ENCODE results near the gene SMAD3. TPM values are rescaled to one million over a fixed set of nuclear protein-coding genes. Genes with fewer than 3 reads are reported as not detected.

SMAD3 gene
- total and polyA plus RNA-seq, 2 of the 8 experiments (the other 6 are each of a cell fraction or from before 2014, with no cell fraction given), result 10.1 to 12.4 TPM

- no peak overlapping the region for H2BK5ac ChIP-seq (ENCODE audit: low read depth, low read length)
- no peak overlapping the region for H3K4ac ChIP-seq (replicated peaks; ENCODE audit: insufficient read length, low read depth, low read length)
- ChIA-PET POLR2A (ENCODE audit: partially characterized antibody) (interaction anchor here (1.0 kb wide), 1 partner anchor 19 kb away, joined by 3 read pairs; the partner anchor contains the start of gene SMAD3), CTCF (ENCODE audit: partially characterized antibody) (interaction anchor here (0.6 to 1.0 kb wide), 2 partner anchors 14 to 88 kb away, joined by 3 read pairs; no protein-coding TSS in a partner anchor)
- H3K23me2 ChIP-seq (ENCODE audit: low read depth, low read length), result no peaks in the 10 kb centered on the region
- no peak overlapping the region for H2BK120ac ChIP-seq (replicated peaks; ENCODE audit: low read depth, low read length)
- 89% methylated on average over 7 of the region's 7 CpGs; no CpG with 5 or more reads in 1 of the 2 experiments for WGBS, 2 experiments (ENCODE audit: extremely low coverage in 1 of 2, insufficient coverage in 1 of 2, insufficient read length in 1 of 2, insufficient replicate concordance in 2 of 2, low coverage in 1 of 2, low lambda C conversion rate in 2 of 2, missing lambda C conversion rate in 1 of 2)
- H3K9me3 ChIP-seq (ENCODE audit: insufficient read depth in 2 of 2, low read depth in 1 of 2, low read length in 1 of 2), result no peaks in the 10 kb centered on the region
- peaks cover 0 to 7% (median 2%) of the 10 kb centered on the region in 4 experiments for H3K4me1 ChIP-seq (replicated peaks in 1 of 4; ENCODE audit: control insufficient read depth in 3 of 4, insufficient read depth in 4 of 4, low read length in 3 of 4)
- no peak overlapping the region for H2BK15ac ChIP-seq (ENCODE audit: low read length)
- TF ChIP-seq KDM1A (IDR thresholded peaks at IDR 0.05; ENCODE audit: borderline replicate concordance, low read length), result no peak
- no peak for TF ChIP-seq RBBP5 (IDR thresholded peaks at IDR 0.05; ENCODE audit: borderline replicate concordance, low read depth, low read length)
- TF ChIP-seq USF2 (IDR thresholded peaks at IDR 0.05; ENCODE audit: low read length), result no peak
- no peak for TF ChIP-seq POU5F1 (IDR thresholded peaks at IDR 0.05; ENCODE audit: low read depth, low read length)
- H2AK5ac ChIP-seq (ENCODE audit: low read depth, low read length), result no peak overlapping the region
- H3K27ac ChIP-seq (ENCODE audit: low read depth, low read length), result no peak overlapping the region
- H3K4me2 ChIP-seq (ENCODE audit: insufficient read depth in 1 of 2, low read depth in 2 of 2, low read length in 2 of 2), result no peak overlapping the region
- no peak overlapping the region for H2AFZ ChIP-seq (ENCODE audit: low read length)
- no peak overlapping the region for H3K23ac ChIP-seq (ENCODE audit: insufficient read length)
- H3K4me3 ChIP-seq (ENCODE audit: extremely low read depth in 1 of 4, insufficient read depth in 2 of 4, low read depth in 3 of 4, low read length in 4 of 4), result no peak overlapping the region
- H3K27me3 ChIP-seq (replicated peaks in 1 of 4; ENCODE audit: control insufficient read depth in 3 of 4, extremely low read depth in 1 of 4, insufficient read depth in 3 of 4, low read length in 3 of 4), result no peaks in the 10 kb centered on the region
- DNase-seq (ENCODE audit: low read depth in 1 of 2, low spot score in 2 of 2), result no peak
- no peak overlapping the region for H4K5ac ChIP-seq (ENCODE audit: insufficient read length, low read depth, low read length)
- no peak overlapping the region for H2BK20ac ChIP-seq (ENCODE audit: low read length)
- no peak for FAIRE-seq
- H3K79me1 ChIP-seq (ENCODE audit: low read depth, low read length), result no peaks in the 10 kb centered on the region; the same call in none of the 2 replicates
- no peak overlapping the region for H3K14ac ChIP-seq (ENCODE audit: insufficient read length)
- peaks cover 0 to 2% of the 10 kb centered on the region in 2 experiments; a peak in 1 of 4 replicates for H3K79me2 ChIP-seq (ENCODE audit: control insufficient read depth in 1 of 2, insufficient read depth in 2 of 2, low read length in 2 of 2)
- no peak overlapping the region for H3K9ac ChIP-seq (replicated peaks in 1 of 4; ENCODE audit: extremely low read depth in 1 of 4, low read depth in 3 of 4, low read length in 3 of 4)
- no peak overlapping the region for H3K56ac ChIP-seq (replicated peaks; ENCODE audit: insufficient read length, low read depth, low read length)
- no peak overlapping the region for H4K8ac ChIP-seq (ENCODE audit: extremely low read depth, insufficient read depth, low read length)
- no peaks in the 10 kb centered on the region for H4K20me1 ChIP-seq (replicated peaks in 1 of 2; ENCODE audit: control insufficient read depth in 1 of 2, insufficient read depth in 2 of 2, low read length in 2 of 2)
- no peaks in the 10 kb centered on the region; a peak in 1 of 8 replicates for H3K36me3 ChIP-seq (ENCODE audit: control insufficient read depth in 2 of 4, insufficient read depth in 4 of 4, low read length in 3 of 4)
- H3K18ac ChIP-seq (ENCODE audit: extremely low read depth, low read length), result no peak overlapping the region
- H4K91ac ChIP-seq (replicated peaks; ENCODE audit: insufficient read length, low read length), result no peak overlapping the region
- H2BK12ac ChIP-seq (ENCODE audit: low read depth, low read length), result no peak overlapping the region
These were observed 19.2 kb downstream of the SMAD3 start for GRCh38 chr15:67084561-67084960.

All from H1 (cell line).